COLO668 (cell line): ENCODE data around the gene PSMA1.
"Not testable (repeated sequence)": the region's sequence is repeated elsewhere in the genome, so short reads cannot be mapped to it uniquely, and the experiment has no call there.

Experiments
- DNase-seq: peaks from one replicate; lab custom pipeline; 2025; ENCODE audit not compliant: unreplicated experiment; lab: John Stamatoyannopoulos, UW

Gene PSMA1

GRCh38 chr11:14535166-14535565 lies 15.0 kb upstream of the PSMA1 start:
- not testable (repeated sequence) for DNase-seq

DNA sequence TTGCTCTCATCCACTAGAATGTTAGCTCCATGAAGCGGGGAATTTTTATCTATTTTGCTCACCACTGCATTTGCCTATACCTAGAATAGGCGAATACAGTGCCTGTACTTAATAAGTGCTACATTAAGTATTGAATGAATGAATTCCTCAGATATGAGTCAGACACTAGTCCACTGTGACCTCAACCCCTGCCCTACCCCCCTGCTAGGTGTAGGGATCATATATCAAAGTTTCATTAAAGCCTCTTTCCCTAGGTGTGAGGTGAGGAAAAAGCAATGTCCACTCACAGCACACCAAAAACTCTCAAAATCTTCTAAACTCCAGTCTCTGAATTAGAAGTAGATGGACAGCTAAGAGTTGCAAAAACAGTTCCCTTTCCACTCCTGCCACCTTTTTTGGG lies 9.8 kb upstream of the PSMA1 start:
- DNase-seq, result no peak

GRCh38 chr11:14529321-14529720 lies 9.1 kb upstream of the PSMA1 start:
- DNase-seq, result no peak

GRCh38 chr11:14522801-14523200 lies 2.6 kb upstream of the PSMA1 start:
- no peak for DNase-seq

DNA sequence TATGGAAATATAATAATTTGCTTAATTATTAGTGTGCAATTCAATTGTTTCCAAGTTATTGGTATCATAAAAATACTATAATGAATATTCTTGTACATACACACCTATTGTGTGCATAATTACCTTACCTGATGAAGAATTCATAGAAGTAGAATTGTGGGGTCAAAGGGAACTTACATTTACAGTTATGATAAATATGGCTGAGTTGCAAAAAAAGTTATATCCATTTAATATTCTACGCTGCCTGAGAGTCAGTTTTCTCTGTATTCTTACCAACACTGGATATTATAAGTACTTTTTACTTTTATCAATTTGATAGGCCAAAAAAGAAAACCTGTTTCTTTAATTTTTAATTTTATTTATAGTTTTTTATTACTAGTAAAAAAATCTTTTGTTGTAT lies 2.1 kb upstream of the PSMA1 start:
- no peak for DNase-seq

GRCh38 chr11:14520747-14521151 lies 563 bp upstream of the PSMA1 start:
- no peak for DNase-seq

GRCh38 chr11:14519597-14519916 lies 629 bp downstream of the PSMA1 start:
- no peak for DNase-seq

DNA sequence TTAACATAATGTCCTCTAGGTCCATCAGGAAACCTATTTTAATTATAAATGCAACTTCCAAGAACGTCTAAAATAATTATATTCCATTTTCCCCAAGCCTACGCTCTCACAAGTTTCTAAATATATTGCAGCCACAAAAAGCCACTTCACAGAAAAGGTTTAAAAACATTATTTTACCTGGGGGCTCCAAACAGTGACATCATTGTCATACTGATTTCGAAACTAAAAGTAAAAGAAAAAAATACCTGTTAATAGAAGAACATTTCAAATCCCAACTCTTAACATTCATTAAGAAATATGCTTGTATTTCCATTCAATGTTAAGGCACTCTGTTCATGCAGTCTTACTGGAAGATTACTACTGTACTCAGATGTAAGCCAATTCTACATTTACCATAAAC lies 1.4 kb downstream of the PSMA1 start:
- no peak for DNase-seq

- no peak for DNase-seq
These were observed 6.4 kb downstream of the PSMA1 start for GRCh38 chr11:14513800-14514199.

GRCh38 chr11:14506532-14506931 lies 13.7 kb downstream of the PSMA1 start:
- DNase-seq, result no peak

- no peak for DNase-seq
These were observed 17.2 kb downstream of the PSMA1 start for GRCh38 chr11:14503023-14503422.

DNA sequence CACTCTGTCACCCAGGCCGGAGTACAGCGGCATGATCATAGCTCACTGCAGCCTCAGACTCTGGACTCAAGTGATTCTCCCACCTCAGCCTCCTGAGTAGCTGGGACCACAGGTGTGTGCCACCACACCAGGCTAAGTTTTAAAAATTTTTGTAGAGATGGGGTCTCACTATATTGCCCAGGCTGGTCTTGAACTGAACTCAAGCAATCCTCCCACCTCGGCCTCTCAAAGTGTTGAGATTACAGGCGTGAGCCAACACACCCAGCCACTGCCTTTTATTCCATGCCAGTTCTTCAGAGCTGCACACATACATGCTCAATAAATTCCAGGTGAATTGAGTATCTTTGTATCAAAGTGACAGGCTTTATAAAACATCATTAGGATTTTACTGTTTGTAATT lies 18.1 kb downstream of the PSMA1 start:
- no peak for DNase-seq

GRCh38 chr11:14500181-14500651 lies 20.0 kb downstream of the PSMA1 start:
- DNase-seq, result peak; percentile 30

DNA sequence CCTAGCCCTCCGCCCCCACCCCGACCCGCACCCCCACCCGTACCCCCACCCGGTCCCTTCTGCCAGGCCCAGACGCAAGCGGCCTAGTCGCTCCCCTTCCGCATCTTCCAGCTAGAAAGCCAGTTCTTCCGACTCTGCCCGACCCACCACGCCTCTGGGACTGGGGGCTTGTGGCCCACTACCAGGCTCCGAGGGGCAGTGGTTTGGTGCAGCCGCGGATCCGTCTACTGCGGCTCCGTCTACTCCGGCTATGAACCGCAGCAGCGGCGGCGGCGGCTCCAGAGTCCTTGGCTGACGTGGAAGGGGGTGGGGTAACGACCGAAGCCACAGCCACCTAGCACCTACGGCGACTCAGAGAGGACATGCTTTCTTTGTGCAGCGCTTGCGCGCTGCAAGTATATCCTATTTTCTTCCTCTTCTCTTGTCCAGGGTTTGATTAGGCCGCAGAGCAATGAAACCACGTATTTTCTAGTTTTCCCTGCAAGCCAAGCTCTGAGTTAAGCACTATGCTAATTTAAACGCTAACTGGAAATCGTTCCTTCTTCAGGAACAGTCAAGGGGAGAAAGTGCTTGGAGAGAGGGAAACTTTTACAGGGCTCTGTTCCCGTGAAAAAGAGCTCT lies 20.5 kb downstream of the PSMA1 start, which contains the start of gene COPB1:
TSS of gene COPB1 (minus strand) at position 252 of the 621 bp plus-strand sequence. CDS start 883 bp downstream, outside the sequence.
- peak; percentile 93 for DNase-seq

GRCh38 chr11:14499178-14499559 lies 21.0 kb downstream of the PSMA1 start:
- DNase-seq, result peak; percentile 25

- DNase-seq, result no peak
These were observed 39.5 kb downstream of the PSMA1 start for GRCh38 chr11:14480716-14481115.

DNA sequence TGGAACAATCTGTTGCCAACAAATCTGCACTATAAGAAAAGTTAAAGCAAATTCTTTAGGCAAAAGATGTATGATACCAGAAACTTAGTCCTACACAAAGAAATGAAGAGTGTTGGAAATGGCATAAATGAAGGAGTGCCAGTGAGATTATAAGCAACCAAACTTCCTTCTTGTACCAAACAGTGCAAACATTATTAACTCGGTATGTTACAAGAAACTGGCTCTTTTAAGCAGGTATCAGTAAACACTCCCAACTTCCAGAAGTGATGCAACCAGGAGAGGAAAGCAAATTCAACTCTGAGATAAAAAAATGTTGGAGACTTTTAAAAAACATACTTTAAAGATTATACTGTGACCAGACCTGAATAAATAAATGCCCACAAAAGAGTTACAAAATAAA lies 49.1 kb downstream of the PSMA1 start:
- DNase-seq, result no peak

DNA sequence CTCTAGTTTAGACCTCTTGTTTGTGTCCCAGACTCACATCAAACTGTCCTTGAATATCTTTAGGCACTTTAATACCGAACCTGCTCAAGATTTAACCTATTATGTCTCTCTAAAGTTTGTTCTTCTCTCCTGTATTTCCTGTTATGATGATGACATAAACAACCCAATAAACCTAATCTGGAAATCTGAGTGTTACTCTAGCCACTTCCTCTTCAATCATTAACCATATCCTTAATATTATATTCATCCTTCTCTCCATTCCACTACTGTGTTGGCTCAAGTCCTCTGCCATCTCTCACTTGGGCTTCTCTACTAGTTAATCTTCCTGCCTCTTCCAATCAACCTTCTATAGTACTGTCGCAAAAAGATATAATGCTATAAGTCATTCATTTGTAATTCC lies 56.6 kb downstream of the PSMA1 start:
- no peak for DNase-seq

GRCh38 chr11:14460147-14460546 lies 60.0 kb downstream of the PSMA1 start:
- DNase-seq, result no peak

DNA sequence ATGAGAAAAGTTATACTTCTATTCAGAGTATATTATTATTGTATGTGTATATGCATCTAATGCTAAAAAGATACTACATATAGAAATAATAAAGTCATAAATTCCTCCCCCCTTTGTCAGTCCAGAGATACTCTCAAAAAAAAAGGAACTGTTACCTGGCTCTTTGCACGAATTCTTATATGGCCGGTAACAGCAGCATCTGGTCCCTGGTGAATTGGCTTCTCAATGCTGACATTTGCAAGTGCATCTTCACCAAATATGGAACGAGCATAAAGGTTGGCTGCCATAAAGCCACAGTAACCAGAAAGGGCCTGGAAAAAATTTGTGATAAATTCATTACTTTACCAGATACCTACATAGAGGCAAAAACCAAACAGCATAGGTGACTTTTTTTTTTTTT lies 61.8 kb downstream of the PSMA1 start:
- DNase-seq, result no peak

DNA sequence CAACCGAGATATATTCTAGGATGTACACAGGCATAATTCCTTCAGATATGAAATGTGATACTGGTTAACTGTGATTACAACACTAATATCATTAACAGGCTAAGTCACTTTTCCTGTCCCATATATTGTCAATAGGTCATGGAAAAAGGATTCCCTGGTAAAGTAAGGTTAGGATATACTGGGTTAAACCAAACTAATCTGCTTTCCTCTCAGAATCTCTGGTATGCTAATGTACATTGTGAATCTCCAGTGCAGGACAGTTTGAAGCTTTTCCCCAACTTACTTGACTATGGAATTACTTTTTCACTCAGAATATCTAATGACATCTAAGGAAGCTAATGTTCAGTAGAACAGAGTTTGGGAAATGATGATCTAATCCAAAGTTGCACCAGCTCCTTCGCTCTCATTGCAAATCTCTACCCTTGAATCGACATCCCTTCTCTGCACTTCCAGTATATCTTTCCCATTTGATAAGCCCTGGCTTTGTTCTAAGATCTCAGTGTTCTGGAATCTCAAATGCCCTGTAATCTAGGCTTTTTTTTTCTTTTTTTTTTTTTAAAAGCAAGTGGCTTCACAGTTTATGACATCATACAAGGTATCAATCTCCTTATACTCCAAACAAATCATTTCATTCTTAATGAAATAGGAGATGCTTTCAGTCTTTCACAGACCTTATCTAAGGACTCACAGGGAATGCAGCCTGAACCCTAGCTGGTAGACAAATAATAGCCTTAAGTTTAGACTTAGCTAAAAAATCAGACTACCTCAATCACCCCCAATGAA lies 64.3 kb downstream of the PSMA1 start:
- DNase-seq, result no peak
